UCSD-AML1 (cell line): Measurements from ENCODE around the gene ME3.

Source experiments
- DNase-seq: peaks from one replicate; lab custom pipeline; 2025; ENCODE audit not compliant: unreplicated experiment; lab: John Stamatoyannopoulos, UW

The ME3 gene

DNA sequence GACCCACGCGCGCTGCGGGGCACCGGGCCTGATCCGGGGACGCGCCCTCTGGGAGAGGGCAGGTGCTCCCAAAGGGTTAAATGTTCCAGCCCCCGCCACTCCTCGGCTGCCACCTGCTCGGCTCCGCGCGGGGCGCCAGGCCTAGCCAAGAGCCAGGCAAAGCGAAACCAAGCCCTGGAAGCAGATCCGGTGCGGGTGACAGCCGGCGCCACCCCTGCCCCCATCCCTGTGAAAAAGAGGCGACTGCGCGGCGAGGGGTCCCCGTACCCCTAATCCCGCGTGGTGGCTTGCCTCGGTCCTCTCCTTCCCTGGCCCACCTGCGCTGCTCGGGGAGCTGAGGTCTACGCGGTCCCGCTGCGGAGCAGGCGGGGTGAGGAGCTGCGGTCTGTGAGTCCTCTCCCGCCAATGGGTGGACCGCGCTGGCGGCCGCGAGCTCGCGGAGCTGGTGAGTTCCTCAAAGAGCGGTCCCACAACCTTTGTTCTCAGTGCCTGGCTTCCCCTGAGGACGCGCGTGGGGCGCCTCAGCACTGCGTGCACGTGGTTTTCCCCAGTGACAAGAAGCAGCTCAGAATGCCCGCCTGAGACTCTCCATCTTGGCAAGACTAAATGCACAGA lies at the start of gene ME3:
TSS of gene ME3 (minus strand) at position 610 of the 615 bp plus-strand sequence.
- peak; percentile 63 for DNase-seq

DNA sequence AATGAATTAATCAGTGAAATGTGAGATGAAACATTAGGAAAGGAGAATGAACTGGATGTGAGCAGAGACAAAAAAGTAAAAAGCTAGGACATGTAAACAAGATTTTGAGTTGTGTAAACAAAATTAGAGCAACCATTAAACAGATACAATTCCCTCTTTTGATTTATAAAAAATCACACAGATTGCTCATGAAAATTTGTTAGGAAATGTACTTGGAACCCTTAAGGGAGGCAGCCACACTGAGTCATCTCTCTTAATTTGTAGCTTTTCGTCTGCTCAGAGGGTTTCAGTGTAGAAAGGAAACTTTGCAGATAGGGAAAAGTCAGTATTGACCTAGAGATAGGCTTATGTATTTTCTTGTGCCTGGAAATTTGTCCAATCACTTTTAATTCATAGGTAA lies 49.6 kb upstream of the ME3 start:
- no peak for DNase-seq

DNA sequence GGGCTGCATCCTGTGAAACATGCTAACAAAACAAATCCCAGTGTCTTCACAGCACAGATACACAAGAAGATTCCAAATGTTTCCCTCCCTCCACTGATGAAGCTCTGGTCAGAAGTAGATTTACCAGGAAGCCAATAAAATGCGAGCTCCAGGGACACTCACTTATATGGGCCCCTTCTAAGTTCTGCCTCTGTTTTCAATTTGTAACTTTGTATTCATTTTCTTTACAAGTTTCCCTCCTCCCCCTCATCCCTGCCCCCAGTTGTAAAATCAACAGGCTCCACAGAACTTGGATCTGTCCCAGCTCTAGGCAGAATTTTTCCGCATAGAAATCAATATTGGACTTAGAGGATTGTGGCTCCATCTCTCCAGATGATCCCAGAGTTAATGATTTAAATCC lies 48.1 kb upstream of the ME3 start:
- DNase-seq, result no peak

DNA sequence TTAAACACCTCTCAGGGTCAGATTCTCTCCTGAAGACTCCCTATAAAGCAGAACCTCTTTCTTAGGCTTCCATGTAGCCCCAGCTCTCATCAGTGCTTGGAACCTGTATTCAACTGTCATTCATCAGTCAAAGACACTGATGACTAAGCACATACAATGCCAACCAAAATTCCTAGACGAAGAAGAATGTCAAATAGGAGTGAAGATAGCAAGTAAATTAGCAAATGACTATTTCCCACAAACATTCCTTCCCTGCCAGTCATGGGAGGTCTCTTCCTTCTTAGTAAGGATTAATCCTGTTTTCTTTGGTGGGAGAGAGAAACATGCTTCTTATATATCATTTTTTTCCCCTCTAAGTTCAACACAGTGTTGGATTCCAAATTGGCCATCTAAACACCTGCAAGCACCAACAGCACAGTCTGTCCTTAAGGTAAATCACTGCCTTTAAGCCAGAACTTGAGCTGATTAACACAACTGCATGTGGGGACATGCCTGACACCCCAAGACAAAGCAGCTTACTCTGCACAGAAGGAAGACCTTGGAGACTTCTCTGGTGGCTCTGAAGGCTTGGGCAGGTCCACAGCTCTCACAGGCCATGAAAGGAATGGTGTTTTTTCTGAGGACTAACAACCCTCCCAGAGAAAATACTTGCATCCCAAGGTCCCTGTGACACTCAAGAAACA lies 47.5 kb upstream of the ME3 start:
- DNase-seq, result no peak

DNA sequence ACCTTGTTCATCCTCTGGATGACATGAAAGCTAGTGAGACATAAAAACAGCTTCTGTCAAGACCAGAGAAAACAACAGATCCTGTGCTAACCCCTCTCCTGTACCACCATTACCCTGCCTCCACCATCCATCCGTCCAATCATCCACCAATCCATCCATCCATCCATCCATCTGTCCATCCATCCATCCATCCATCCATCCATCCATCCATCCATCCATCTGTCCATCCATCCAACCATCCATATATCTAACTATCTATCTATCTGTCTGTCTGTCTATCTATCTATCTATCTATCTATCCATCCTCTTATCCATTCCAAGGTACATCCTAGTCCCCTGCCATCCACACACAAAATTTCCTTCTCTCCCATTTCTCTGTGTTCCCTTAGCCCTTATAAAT lies 46.6 kb upstream of the ME3 start:
- DNase-seq, result no peak

DNA sequence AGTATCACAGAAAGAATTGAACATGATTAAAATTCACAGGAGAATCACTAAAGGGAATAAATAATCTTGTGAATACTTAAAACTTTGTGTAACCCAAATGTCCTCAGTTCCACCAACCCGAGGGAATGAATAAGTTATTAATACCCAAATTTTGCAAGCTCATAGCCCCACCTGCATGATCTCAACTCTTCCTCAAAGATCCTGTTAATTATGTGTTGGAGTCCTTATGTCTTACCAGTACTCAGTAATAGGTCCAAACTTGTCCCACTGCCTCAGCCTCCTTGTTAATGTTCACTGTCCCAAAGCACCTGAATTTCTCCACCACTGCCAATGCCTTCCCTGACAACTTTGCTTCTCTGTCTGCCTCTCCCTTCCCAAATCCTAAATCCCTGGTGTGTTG lies 46.1 kb upstream of the ME3 start:
- DNase-seq, result no peak

DNA sequence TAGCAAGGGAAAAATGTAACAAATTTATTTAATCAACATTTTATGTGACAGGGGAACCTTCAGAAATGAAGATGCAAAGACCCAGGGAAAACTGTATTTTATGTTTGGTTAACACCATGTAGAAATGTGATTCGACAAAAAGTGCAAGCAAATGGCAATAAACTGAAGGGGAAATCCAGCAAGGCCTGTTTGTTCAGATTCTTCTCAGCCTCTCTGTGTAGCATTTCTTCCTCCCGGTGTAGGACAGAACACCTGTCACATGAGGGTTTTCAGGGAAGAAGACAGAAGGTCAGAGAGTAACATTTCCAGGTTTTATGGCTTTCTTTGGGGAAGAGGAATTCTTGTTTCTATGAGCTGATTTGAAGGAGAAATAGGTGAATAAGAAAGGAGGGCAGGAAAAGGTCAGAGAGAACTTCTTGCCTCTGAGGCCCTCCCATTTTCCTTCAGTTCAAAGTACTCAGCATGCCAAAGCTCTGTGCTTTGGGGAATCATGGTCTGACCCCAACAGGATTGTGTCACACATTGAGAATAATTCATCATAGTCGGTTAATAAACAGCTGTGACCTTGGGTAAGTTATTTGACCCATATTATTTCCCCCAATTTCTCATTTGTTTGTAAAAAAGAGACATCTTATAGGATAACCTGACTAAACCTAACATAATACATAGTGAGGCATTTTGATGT lies 45.5 kb upstream of the ME3 start:
- no peak for DNase-seq

DNA sequence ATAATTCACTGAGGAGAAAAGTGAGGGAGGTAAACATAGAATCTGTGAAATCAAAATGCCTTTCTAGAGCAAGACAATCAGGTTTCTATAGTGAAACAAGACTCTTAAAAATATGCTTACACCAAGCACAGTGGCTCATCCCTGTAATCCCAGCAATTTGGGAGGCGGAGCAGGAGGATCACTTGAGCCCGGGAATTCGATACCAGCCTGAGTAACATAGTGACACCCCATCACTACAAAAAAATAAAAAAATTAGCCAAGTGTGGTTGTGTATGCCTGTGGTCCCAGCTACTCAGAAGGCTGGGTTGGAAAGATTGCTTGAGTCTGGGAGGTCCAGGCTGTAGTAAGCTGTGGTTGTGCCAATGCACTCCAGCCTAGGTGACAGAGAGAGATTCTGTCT lies 43.2 kb upstream of the ME3 start:
- no peak for DNase-seq

DNA sequence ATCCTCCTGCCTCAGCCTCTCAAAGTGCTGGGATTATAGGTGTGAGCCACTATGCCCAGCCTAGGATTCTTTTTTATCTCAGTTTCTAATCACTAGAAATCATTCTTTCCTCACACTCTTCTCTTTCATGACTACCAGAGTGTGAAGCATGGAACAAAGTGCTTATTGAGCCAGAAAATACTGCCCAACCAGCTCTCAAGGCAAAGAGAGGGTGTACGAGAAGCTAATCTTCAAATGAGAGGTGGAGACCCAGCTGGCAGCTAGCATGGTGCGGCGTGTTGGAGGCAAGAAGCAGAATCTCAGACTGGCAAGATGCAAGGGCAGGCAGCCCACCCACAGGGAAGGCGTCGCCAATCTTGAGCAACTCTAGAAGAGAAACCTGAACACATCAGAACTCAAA lies 41.1 kb upstream of the ME3 start:
- DNase-seq, result no peak

DNA sequence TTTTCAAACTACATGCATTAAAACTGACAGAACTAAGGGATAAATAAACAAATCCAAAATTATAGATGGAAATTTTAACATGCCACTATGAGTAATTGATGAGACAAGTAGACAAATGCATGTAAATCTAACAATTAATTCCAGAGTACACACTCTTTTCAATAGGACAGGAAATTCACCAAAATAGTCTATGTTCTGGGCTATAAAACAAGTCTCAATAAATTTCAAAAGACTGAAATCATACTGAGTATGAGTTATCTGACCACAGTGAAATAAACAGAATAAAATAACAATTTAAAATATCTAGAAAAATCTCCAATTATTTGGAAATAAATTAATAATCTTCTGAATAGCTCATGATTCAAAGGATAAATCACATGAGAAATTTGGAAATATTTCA lies 38.5 kb upstream of the ME3 start:
- no peak for DNase-seq

DNA sequence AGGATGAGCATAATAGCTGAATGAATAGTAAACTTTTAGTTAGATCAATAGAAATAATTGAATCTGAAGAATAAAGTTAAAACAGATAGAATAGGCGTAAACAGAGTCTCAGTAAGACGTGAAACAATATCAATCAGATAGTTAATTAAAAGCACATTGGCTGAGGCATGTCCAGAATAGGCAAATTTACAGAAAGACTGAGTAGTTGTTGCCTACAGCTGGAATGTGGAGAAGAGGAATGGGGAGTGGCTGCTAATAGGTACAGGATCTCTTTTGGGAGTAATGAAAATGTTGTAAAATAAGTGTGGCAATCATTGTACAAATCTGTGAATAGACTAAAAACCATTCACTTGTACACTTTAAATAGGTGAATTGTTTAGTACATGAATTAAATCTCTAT lies 36.3 kb upstream of the ME3 start:
- no peak for DNase-seq

DNA sequence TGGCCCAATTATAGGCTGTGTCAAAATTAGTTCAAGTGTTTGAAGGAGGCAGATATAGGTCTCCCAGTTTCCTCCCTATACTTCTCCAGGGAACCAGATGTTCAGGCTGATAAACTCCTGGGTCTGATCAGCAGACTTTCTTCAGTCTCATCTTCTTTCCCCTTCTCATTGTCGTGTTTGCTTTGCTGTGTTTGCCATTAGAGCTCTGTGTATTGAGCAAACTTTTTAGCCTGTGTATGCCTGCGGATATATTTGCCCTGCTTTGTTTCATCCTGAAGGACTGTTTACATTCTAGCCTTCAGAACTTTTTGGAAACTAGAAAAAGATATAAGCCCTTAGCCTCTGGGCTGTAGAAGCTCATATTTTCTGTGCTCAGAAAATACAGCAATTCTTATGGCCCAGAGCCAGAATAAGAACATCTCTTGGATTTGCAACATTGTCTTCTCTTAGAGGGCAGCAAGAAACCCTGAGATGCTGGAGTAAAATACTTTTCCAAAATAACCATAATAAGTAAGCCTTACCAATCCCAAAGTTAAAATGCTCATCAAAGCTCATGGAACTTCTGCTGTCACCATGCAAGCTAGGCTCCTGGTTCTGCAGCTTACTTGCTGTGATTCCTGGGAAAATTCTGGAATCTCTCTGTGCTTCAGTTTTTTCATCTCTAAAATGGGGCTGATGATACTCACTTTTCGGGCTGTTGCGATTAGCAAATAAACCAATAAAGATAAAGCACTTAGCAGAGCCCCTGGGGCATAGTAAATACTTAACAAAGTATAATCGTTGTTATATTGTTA lies 34.1 kb upstream of the ME3 start:
- no peak for DNase-seq

DNA sequence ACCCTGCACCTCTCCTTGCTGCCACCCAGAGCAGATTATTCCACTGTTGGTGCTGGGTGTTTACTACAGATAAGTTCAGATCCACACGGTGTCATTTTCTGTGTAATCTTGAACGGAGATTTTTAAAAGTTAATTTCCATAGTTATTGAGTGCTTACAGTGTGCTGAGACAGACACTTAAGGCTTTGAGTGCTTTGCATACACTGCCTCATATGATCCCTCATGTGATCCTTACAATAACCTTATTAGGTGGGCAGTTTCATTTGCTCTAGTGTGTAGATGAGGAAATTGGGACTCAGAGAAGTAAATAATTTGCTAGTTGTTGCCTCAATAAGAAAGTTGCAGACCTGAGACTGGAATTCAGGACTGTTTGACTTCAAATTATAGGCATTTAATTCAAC lies 32.3 kb upstream of the ME3 start:
- DNase-seq, result no peak

DNA sequence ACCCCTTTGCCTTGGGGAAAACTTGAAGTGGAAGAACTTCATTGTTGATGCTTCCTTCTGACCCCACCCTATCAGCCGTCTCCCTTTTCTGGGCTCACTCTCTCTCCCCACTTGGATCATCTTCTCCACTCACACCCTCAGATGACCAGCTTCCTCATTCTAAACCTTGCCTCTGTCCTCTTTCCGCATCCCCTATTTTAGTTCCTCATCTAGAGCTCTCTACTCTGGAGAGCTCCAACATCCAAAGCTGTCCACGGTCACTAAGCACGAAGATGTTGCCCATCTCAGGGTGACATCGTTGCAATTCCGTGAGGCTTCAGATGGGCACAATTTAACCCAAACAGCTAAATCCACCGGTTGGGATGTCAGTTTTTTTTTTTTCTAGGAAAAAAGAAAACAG lies 31.6 kb upstream of the ME3 start:
- no peak for DNase-seq

DNA sequence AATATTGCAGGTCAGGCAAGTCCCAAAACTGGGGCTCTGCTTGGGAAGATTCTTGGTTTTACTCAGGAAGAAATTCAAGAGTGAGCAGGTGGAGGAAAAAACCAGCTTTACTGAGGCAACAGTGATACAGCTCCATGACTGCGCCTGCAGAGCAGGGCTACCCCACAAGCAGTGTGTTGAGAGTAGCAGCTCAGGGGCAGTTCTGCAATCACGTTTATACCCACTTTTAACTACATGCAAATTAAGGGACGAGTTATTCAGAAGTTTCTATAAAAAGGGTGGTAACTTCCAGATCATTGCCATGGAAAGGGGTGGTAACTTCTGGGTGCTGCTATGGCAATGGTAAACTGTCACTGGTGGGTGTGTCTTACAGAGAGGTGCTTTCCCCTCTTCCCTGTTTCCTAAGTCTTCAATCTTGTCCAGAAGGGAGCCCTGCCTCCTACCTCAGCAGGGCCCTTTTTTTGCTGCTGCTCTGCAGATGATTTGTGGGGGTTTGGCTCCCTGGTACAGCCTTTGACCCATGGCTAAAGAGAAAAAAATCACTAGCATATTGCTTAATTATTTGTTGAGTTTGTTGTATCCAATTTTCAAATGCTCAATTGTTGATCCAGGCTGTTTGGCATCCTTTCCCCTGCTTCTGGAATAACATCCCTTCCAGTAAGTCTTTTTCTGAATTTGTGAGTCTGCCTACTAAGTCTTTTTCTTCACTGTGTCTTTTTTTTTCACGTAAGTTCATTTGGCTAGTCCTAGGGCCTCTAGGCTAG lies 30.0 kb upstream of the ME3 start:
- no peak for DNase-seq

DNA sequence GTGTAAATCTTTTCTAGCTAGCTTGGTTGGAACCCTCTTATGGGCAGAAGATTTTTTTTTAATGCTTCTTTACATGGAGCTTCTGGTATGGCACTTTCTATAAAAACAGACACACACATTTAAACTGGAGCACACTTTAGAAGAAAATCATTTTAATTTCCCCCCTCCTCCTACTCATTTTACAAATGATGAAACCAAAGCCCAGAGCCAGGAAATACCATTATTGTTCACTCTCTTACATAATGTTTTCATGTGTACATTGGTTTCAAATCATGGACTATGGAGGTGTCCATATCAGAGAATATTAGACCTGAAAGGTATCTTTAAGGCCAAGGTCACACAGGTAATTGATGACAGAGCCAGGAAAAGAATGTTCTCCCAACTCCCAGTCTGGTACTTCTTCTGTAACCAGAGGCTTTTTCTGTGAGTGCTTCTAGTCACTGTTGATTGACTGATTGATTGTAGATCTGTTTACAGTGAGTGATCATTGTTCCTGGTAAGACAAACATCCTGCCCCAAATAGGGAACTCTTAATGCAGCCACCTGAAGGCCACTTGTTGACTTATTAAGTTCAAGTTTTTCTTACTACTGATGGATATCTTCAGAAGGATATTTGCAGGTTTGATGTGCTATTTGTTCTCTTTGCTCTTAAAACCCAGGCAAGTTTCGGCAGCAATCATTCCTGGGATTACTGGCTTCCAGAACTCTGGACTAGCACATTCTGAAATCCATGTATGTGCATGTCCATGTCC lies 26.8 kb upstream of the ME3 start:
- DNase-seq, result no peak

DNA sequence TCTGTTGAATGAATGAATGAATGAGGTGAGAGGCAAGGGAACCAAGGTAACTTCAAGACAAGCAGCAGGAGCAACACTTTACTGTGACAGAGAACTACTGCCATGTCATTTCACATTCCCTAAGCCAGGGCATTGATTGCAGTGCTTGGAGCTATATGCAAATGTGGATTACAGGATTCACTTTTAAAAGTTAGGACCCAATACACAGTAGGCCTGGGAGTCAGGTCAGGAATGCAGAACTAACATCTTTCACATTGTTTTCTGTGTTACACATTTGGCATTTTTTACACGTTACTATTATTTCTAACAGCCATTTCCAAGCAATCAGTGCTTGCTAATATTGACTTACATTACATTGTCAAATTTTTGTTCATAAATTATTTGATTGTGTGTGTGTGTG lies 26.2 kb upstream of the ME3 start:
- no peak for DNase-seq

DNA sequence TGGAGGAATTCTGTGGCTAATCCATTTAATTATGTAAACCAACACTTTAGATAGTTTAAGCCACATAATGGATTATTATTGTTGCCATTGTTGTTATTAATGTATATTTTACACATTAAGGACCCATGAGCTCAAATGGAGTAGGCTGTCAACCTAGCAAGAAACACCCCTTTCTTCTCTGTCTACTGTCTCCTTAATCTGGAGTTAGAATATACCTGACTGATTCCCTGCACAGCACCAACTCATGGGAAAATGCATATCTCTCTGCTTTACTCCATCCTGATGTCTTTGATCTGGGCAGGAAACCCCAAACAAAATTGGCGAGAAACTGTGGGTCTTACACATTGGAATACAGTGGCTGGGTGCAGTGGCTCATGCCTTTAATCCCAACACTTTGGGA lies 24.0 kb upstream of the ME3 start:
- no peak for DNase-seq

DNA sequence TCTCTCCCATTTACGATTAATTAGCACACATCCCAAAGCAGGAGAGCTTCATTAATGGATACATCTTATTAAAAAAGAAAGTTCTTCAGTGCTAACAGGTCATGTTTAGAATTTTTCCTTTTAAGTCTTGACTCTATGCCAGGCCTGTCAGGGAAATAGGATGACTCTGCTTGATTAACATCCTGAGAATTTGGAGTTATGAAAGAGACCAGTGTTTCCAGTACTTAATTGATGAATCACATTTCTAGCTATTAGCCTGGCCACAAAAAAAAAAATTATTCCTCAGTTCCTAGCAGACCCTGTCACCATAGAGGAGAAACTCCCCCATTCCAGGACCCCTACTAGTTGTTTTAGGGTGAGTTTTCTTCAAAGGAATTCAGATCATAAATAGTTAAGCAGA lies 23.6 kb upstream of the ME3 start:
- DNase-seq, result no peak

DNA sequence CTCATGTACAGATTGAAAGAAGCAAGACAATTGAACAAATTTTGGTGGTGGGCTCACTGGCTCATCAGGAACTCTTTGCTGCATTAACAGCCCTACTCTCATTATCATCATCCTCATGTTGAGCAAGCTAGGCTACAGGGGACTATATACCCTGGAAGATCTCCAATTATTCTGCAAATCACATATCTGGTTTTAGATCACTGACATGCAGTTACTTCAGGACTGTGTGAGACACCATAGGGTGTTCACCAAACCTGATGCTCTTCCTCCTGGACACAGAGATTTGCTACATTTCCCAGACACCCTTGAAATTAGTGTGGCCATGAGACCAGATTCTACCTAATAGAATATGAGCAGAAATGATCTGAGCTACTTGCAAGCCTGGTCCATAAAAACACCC lies 23.0 kb upstream of the ME3 start:
- no peak for DNase-seq
